CD4-positive, alpha-beta T cell (primary cell): ENCODE results near the gene OR2AT4. TPM values are rescaled to one million over a fixed set of nuclear protein-coding genes. Genes with fewer than 3 reads are reported as not detected.

Experiments
- ATAC-seq: fragments of 200-7000 bp; cut with Tn5 transposase; one replicate; pipeline ENCODE4 v1.10.0; 2022; ENCODE audit warnings: mild to moderate bottlenecking; ENCODE audit not compliant: poor library complexity
- CTCF ChIA-PET: fragments of 350-600 bp; sonication (Branson Sonifier 250); formaldehyde crosslinking; loops from one replicate; lab custom pipeline; 2021; ENCODE audit warnings: antibody characterized with exemption, inconsistent platforms; lab: Charles Lee
- POLR2A ChIA-PET: fragments of 350-600 bp; sonication (Branson Sonifier 250); formaldehyde crosslinking; loops from one replicate; lab custom pipeline; 2021; ENCODE audit warnings: antibody characterized with exemption, inconsistent platforms; lab: Charles Lee
- DNase-seq, 14 experiments: peaks; one replicate each; pipeline ENCODE4 v3.0.0-alpha.2; 2013 to 2020; ENCODE audit warnings: mixed read lengths in 2 of 14
- H3K27ac ChIP-seq, 2 donors: one replicate each; pipeline versions ENCODE4 v1.5.1 to v1.7.0; 2013; ENCODE audit warnings: low read length in 2 of 2, low read depth in 1 of 2, mild to moderate bottlenecking in 1 of 2
- H3K27me3 ChIP-seq, 2 experiments: 1 replicate in 1 of 2; 2 replicates in 1 of 2; pipeline versions ENCODE4 v1.6.1 to v1.7.0; 2013; ENCODE audit warnings: low read length in 2 of 2, control low read depth in 1 of 2, mild to moderate bottlenecking in 1 of 2, moderate library complexity in 1 of 2; ENCODE audit not compliant: insufficient read depth in 2 of 2, control insufficient read depth in 1 of 2
- H3K36me3 ChIP-seq: one replicate; pipeline ENCODE4 v1.6.1; 2013; ENCODE audit warnings: low read length, control low read depth; ENCODE audit not compliant: insufficient read depth
- H3K4me1 ChIP-seq: one replicate; pipeline ENCODE4 v1.6.1; 2013; ENCODE audit warnings: low read length, control low read depth; ENCODE audit not compliant: insufficient read depth
- H3K4me3 ChIP-seq: one replicate; pipeline ENCODE4 v1.5.1; 2013; ENCODE audit warnings: mild to moderate bottlenecking, low read length, moderate library complexity
- H3K9me3 ChIP-seq, 2 experiments: 1 replicate in 1 of 2; 2 replicates in 1 of 2; pipeline versions ENCODE4 v1.6.1 to v1.7.0; 2013; ENCODE audit warnings: low read length in 2 of 2, mild to moderate bottlenecking in 2 of 2, control low read depth in 1 of 2, moderate library complexity in 1 of 2; ENCODE audit not compliant: control insufficient read depth in 1 of 2, insufficient read depth in 1 of 2
- H3K27ac Mint-ChIP-seq: one replicate; pipeline ENCODE4 v1.8.0; 2020; ENCODE audit warnings: mixed read lengths
- H3K27me3 Mint-ChIP-seq: one replicate; pipeline ENCODE4 v1.8.0; 2021; ENCODE audit warnings: mixed read lengths
- H3K36me3 Mint-ChIP-seq: one replicate; pipeline ENCODE4 v1.8.0; 2021; ENCODE audit warnings: low read depth, mixed read lengths
- H3K4me1 Mint-ChIP-seq: one replicate; pipeline ENCODE4 v1.8.0; 2021; ENCODE audit warnings: low read depth, mixed read lengths
- H3K4me3 Mint-ChIP-seq: one replicate; pipeline ENCODE4 v1.8.0; 2020; ENCODE audit warnings: mild to moderate bottlenecking, mixed read lengths
- H3K9me3 Mint-ChIP-seq: one replicate; pipeline ENCODE4 v1.8.0; 2020; ENCODE audit warnings: mixed read lengths
- CTCF ChIP-seq: fragments of 200-600 bp; IDR thresholded peaks from one replicate; pipeline ENCODE4 v1.8.0; 2022; ENCODE audit warnings: antibody characterized with exemption, mild to moderate bottlenecking
- intact Hi-C, 2 experiments: fragments of 100-400 bp; cut with DNase I in 1 of 2; cut with micrococcal nuclease in 1 of 2; formaldehyde crosslinking; loops; one replicate each; pipeline versions ENCODE4 v1.15.1 to v1.9.0; 2023 to 2025; cut with DNase I, micrococcal nuclease
- total RNA-seq, 174 experiments: library from RNA in 2 of 174; stranded (reverse) in 2 of 174; gene quantifications; one replicate each; pipeline ENCODE4 v1.2.3 and lab custom pipeline; 2021 to 2026

The OR2AT4 gene
- total RNA-seq, 2 experiments from 2014 or later, result not detected

GRCh38 chr11:75059299-75059698, 37.4 kb downstream of the OR2AT4 start:
- intact Hi-C loops, result no loop called here
- Histone ChIP-seq H3K27ac (no peak overlapping the region), H3K4me1 (no peaks in the 10 kb centered on the region), H3K4me3 (no peak overlapping the region), H3K36me3 (no peaks in the 10 kb centered on the region), H3K27me3 (peaks cover 0 to 10% of the 10 kb centered on the region in 2 experiments), H3K9me3 (no peaks in the 10 kb centered on the region)
- Mint-ChIP-seq H3K27me3 (peaks cover 17% of the 10 kb centered on the region), H3K9me3 (peaks cover under 1% of the 10 kb centered on the region), H3K4me3 (no peak overlapping the region), H3K4me1 (no peaks in the 10 kb centered on the region), H3K36me3 (no peaks in the 10 kb centered on the region), H3K27ac (no peak overlapping the region)
- ATAC-seq, result no peak
- no peak for TF ChIP-seq CTCF
- POLR2A ChIA-PET, result no interaction called here
- CTCF ChIA-PET, result no interaction called here
- no peak for DNase-seq

GRCh38 chr11:75056814-75057213, 39.9 kb downstream of the OR2AT4 start:
- no peak for TF ChIP-seq CTCF
- H3K36me3 Mint-ChIP-seq, result no peaks in the 10 kb centered on the region
- Histone ChIP-seq H3K27ac (no peak overlapping the region), H3K4me3 (no peak overlapping the region), H3K36me3 (no peaks in the 10 kb centered on the region), H3K4me1 (no peaks in the 10 kb centered on the region), H3K9me3 (peaks cover 4% of the 10 kb centered on the region in 2 experiments), H3K27me3 (peaks cover 4 to 9% of the 10 kb centered on the region in 2 experiments)
- ATAC-seq (no peak), DNase-seq (no peak)
- H3K4me3 Mint-ChIP-seq, result no peak overlapping the region
- H3K27ac Mint-ChIP-seq, result no peak overlapping the region
- peaks cover 23% of the 10 kb centered on the region for H3K27me3 Mint-ChIP-seq
- H3K4me1 Mint-ChIP-seq, result no peaks in the 10 kb centered on the region
- intact Hi-C loops, result no loop called here
- H3K9me3 Mint-ChIP-seq, result peaks cover 16% of the 10 kb centered on the region
- POLR2A ChIA-PET, result no interaction called here
- CTCF ChIA-PET, result interaction anchor here (1.2 kb wide), 1 partner anchor 34 kb away, joined by 4 read pairs; no protein-coding TSS in a partner anchor

GRCh38 chr11:75055511-75055910, 41.2 kb downstream of the OR2AT4 start:
- Histone ChIP-seq H3K27ac (no peak overlapping the region), H3K4me1 (no peaks in the 10 kb centered on the region), H3K4me3 (no peak overlapping the region), H3K36me3 (no peaks in the 10 kb centered on the region), H3K9me3 (peaks cover 4% of the 10 kb centered on the region in 2 experiments), H3K27me3 (peaks cover 4 to 7% of the 10 kb centered on the region in 2 experiments)
- no peaks in the 10 kb centered on the region for H3K4me1 Mint-ChIP-seq
- TF ChIP-seq CTCF, result no peak
- no peak overlapping the region for H3K27ac Mint-ChIP-seq
- no peak overlapping the region for H3K4me3 Mint-ChIP-seq
- intact Hi-C loops, result no loop called here
- H3K27me3 Mint-ChIP-seq, result peaks cover 20% of the 10 kb centered on the region
- peaks cover 16% of the 10 kb centered on the region for H3K9me3 Mint-ChIP-seq
- DNase-seq (no peak), ATAC-seq (no peak)
- POLR2A ChIA-PET, result no interaction called here
- no peaks in the 10 kb centered on the region for H3K36me3 Mint-ChIP-seq
- CTCF ChIA-PET, result no interaction called here
